Kidney epithelial cell (primary cell): ENCODE measurements around the gene OLFM2. TPM values are rescaled to one million over a fixed set of nuclear protein-coding genes. Genes with fewer than 3 reads are reported as not detected.

Source experiments
- DNase-seq: peaks from one replicate; pipeline ENCODE4 v3.0.0-alpha.2; 2010; ENCODE audit warnings: low read depth
- H3K27me3 ChIP-seq: 2 replicates; pipeline ENCODE4 v1.6.0; 2011; ENCODE audit warnings: low read length; ENCODE audit not compliant: control insufficient read depth, insufficient read depth
- H3K36me3 ChIP-seq: 2 replicates; pipeline ENCODE4 v1.5.1; 2011; ENCODE audit warnings: low read length; ENCODE audit not compliant: control insufficient read depth, insufficient read depth
- H3K4me3 ChIP-seq: 2 replicates; pipeline ENCODE4 v1.5.1; 2011; ENCODE audit warnings: low read depth, mild to moderate bottlenecking, control low read depth, low read length
- CTCF ChIP-seq: IDR thresholded peaks from 2 replicates; pipeline ENCODE4 v1.5.1; 2011; ENCODE audit warnings: mild to moderate bottlenecking, moderate library complexity, low read length, control low read depth, inconsistent platforms; ENCODE audit not compliant: insufficient read depth, poor library complexity, severe bottlenecking
- total RNA-seq: library from RNA; depleted of rRNA; stranded (reverse); fragments of >200 nt; gene quantifications from 2 replicates; pipeline ENCODE4 v1.2.3, GENCODE V29; 2015

The OLFM2 gene
- total RNA-seq, 1 donor from 2014 or later: 15.8 TPM

GRCh38 chr19:9860407-9860806 lies 75.9 kb downstream of the OLFM2 start:
- no peak for TF ChIP-seq CTCF
- DNase-seq: no peak
- H3K36me3 ChIP-seq: no peaks in the 10 kb centered on the region
- H3K4me3 ChIP-seq: no peak overlapping the region
- no peaks in the 10 kb centered on the region for H3K27me3 ChIP-seq

GRCh38 chr19:9858766-9859165 lies 77.5 kb downstream of the OLFM2 start:
- DNase-seq: no peak
- no peak overlapping the region for H3K4me3 ChIP-seq
- TF ChIP-seq CTCF: no peak
- H3K36me3 ChIP-seq: no peaks in the 10 kb centered on the region
- H3K27me3 ChIP-seq: no peaks in the 10 kb centered on the region

- Histone ChIP-seq H3K4me3 (no peak overlapping the region), H3K27me3 (no peaks in the 10 kb centered on the region), H3K36me3 (no peaks in the 10 kb centered on the region)
- DNase-seq: no peak
- no peak for TF ChIP-seq CTCF
Observed at GRCh38 chr19:9857920-9858746, 78.2 kb downstream of the OLFM2 start.

- no peak for DNase-seq
- Histone ChIP-seq H3K27me3 (no peaks in the 10 kb centered on the region), H3K36me3 (no peaks in the 10 kb centered on the region), H3K4me3 (no peak overlapping the region)
- no peak for TF ChIP-seq CTCF
Observed at GRCh38 chr19:9857076-9857721, 79.1 kb downstream of the OLFM2 start.

GRCh38 chr19:9856609-9857008 lies 79.7 kb downstream of the OLFM2 start:
- H3K4me3 ChIP-seq: no peak overlapping the region
- TF ChIP-seq CTCF: no peak
- DNase-seq: no peak
- no peaks in the 10 kb centered on the region for H3K36me3 ChIP-seq
- H3K27me3 ChIP-seq: no peaks in the 10 kb centered on the region
